Loucy (cell line): ENCODE data around the gene KRTAP9-8.
"Not testable (repeated sequence)": the region's sequence is repeated elsewhere in the genome, so short reads cannot be mapped to it uniquely, and the experiment has no call there.

Source experiments
- H2AFZ ChIP-seq: fragments of 200-600 bp; sonication (generic); 2 replicates; pipeline ENCODE4 v1.6.0; 2016; ENCODE audit warnings: antibody characterized with exemption, mild to moderate bottlenecking, low read length, moderate library complexity
- H3F3A ChIP-seq: fragments of 200-600 bp; 2 replicates; pipeline ENCODE4 v1.6.0; 2016; ENCODE audit warnings: antibody characterized with exemption, low read depth, mild to moderate bottlenecking
- H3K27me3 ChIP-seq: fragments of 200-600 bp; sonication (generic); 2 replicates; pipeline ENCODE4 v1.6.1; 2014; ENCODE audit warnings: low read length, mild to moderate bottlenecking; ENCODE audit not compliant: insufficient read depth, poor library complexity, severe bottlenecking
- H3K36me3 ChIP-seq: fragments of 200-600 bp; sonication (generic); 2 replicates; pipeline ENCODE4 v1.6.1; 2016; ENCODE audit warnings: low read length; ENCODE audit not compliant: insufficient read depth
- H3K4me1 ChIP-seq: fragments of 200-600 bp; sonication (generic); 2 replicates; pipeline ENCODE4 v1.5.1; 2014; ENCODE audit warnings: low read length, mild to moderate bottlenecking; ENCODE audit not compliant: insufficient read depth, poor library complexity, severe bottlenecking
- H3K4me2 ChIP-seq: fragments of 200-600 bp; sonication (generic); 2 replicates; pipeline ENCODE4 v1.6.0; 2014; ENCODE audit warnings: antibody characterized with exemption, low read length, low read depth, mild to moderate bottlenecking; ENCODE audit not compliant: poor library complexity, severe bottlenecking
- H3K4me3 ChIP-seq: fragments of 200-600 bp; sonication (generic); 2 replicates; pipeline ENCODE4 v1.5.1; 2014; ENCODE audit warnings: low read length, mild to moderate bottlenecking, mixed read lengths; ENCODE audit not compliant: poor library complexity, severe bottlenecking
- H3K79me2 ChIP-seq: fragments of 200-600 bp; sonication (generic); 2 replicates; pipeline ENCODE4 v1.6.1; 2014; ENCODE audit warnings: low read length; ENCODE audit not compliant: insufficient read depth
- H3K9ac ChIP-seq: fragments of 200-600 bp; sonication (generic); 2 replicates; pipeline ENCODE4 v1.6.0; 2014; ENCODE audit warnings: mild to moderate bottlenecking, low read depth, low read length, moderate library complexity; ENCODE audit not compliant: poor library complexity, severe bottlenecking
- H3K9me2 ChIP-seq: fragments of 200-600 bp; sonication (generic); replicated peaks from 2 replicates; pipeline ENCODE4 v1.6.1; 2016; ENCODE audit warnings: low read depth, low read length, mixed read lengths
- H3K9me3 ChIP-seq: fragments of 200-600 bp; sonication (generic); 2 replicates; pipeline ENCODE4 v1.6.1; 2014; ENCODE audit warnings: mild to moderate bottlenecking, antibody characterized with exemption, low read length, low read depth; ENCODE audit not compliant: insufficient read depth
- H4K20me1 ChIP-seq: fragments of 200-600 bp; sonication (generic); 2 replicates; pipeline ENCODE4 v1.6.0; 2014; ENCODE audit warnings: antibody characterized with exemption, low read length, mild to moderate bottlenecking; ENCODE audit not compliant: insufficient read depth, poor library complexity, severe bottlenecking
- CTCF ChIP-seq: fragments of 200-600 bp; sonication (generic); conservative IDR thresholded peaks from 2 replicates; pipeline ENCODE4 v1.5.1; 2014; ENCODE audit warnings: mild to moderate bottlenecking, antibody characterized with exemption, low read length
- EZH2phosphoT487 ChIP-seq: fragments of 200-600 bp; IDR thresholded peaks from 2 replicates; pipeline ENCODE4 v1.6.1; 2018; ENCODE audit warnings: antibody characterized with exemption, mild to moderate bottlenecking, moderate library complexity, borderline replicate concordance

KRTAP9-8 gene, protein sequence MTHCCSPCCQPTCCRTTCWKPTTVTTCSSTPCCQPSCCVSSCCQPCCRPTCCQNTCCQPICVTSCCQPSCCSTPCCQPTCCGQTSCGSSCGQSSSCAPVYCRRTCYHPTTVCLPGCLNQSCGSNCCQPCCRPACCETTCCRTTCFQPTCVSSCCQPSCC

DNA sequence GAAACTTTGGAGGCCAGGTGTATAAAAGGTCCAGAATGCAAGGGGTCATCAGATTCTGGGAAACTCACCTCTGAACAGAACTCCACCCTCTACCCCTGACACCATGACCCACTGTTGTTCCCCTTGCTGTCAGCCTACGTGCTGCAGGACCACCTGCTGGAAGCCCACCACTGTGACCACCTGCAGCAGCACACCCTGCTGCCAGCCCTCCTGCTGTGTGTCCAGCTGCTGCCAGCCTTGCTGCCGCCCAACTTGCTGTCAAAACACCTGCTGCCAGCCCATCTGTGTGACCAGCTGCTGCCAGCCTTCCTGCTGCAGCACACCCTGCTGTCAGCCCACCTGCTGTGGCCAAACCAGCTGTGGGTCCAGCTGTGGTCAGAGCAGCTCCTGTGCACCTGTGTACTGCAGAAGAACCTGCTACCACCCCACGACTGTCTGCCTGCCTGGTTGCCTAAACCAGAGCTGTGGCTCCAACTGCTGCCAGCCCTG lies at the start of gene KRTAP9-8:
KRTAP9-8 (plus strand) TSS at position 51 of the 489 bp plus-strand sequence; CDS start at position 104, 53 bp downstream.
- H3K36me3 ChIP-seq, H3K4me1 ChIP-seq, H3K9me3 ChIP-seq, H3K4me2 ChIP-seq, H3F3A ChIP-seq, H3K9me2 ChIP-seq, H3K9ac ChIP-seq, H4K20me1 ChIP-seq, H2AFZ ChIP-seq, H3K4me3 ChIP-seq, H3K79me2 ChIP-seq, H3K27me3 ChIP-seq: not testable (repeated sequence)

- not testable (repeated sequence) for H2AFZ ChIP-seq, H3K4me3 ChIP-seq, H3K4me2 ChIP-seq, H3K9me2 ChIP-seq, H3K9ac ChIP-seq, H3K79me2 ChIP-seq, H3K9me3 ChIP-seq, H3K4me1 ChIP-seq, H3F3A ChIP-seq, H4K20me1 ChIP-seq, H3K36me3 ChIP-seq, H3K27me3 ChIP-seq
These were observed 47.9 kb upstream of the KRTAP9-8 start, which contains the start of gene KRTAP9-1 for GRCh38 chr17:41189837-41190318. Gene KRTAP9-1, plus strand, starts transcription at chr17:41189887. Its CDS starts 0 bp downstream, at chr17:41189887.

- Histone ChIP-seq H3K4me3 (no peak overlapping the region), H3K9me3 (no peaks in the 10 kb centered on the region), H3K4me1 (no peaks in the 10 kb centered on the region), H3K36me3 (no peaks in the 10 kb centered on the region), H4K20me1 (no peaks in the 10 kb centered on the region), H3K4me2 (no peak overlapping the region), H3K9ac (no peak overlapping the region), H3F3A (no peaks in the 10 kb centered on the region), H3K79me2 (no peaks in the 10 kb centered on the region), H3K27me3 (no peaks in the 10 kb centered on the region), H3K9me2 (no peaks in the 10 kb centered on the region), H2AFZ (no peak overlapping the region)
- no peak for TF ChIP-seq CTCF
- no peak for TF ChIP-seq EZH2phosphoT487
These were observed 47.5 kb upstream of the KRTAP9-8 start for GRCh38 chr17:41190328-41190727.

DNA sequence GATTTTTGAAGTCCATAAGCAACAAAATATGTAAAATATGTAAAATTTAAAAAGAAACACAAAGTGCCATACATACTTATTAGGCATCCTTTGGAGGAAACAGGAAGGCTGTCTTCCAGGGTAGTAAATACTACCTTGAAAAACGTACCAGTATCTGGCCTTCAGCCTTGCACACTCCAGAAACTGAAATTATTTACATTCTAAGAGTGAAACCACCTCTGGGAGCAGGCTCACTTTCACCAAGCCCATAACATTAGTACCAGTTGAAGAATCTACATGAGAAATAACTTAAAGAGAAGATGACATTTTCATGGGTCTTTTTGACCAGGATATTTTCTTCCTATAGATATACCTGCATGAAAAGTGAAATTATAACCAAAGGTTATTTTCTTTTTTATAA lies 41.7 kb upstream of the KRTAP9-8 start:
- Histone ChIP-seq H3F3A (no peaks in the 10 kb centered on the region), H3K9ac (no peak overlapping the region), H3K9me2 (no peaks in the 10 kb centered on the region), H3K4me3 (no peak overlapping the region), H3K9me3 (no peaks in the 10 kb centered on the region), H3K79me2 (no peaks in the 10 kb centered on the region), H3K4me2 (no peak overlapping the region), H3K27me3 (no peaks in the 10 kb centered on the region), H4K20me1 (no peaks in the 10 kb centered on the region), H3K4me1 (no peaks in the 10 kb centered on the region), H2AFZ (no peak overlapping the region), H3K36me3 (no peaks in the 10 kb centered on the region)
- no peak for TF ChIP-seq EZH2phosphoT487
- TF ChIP-seq CTCF, result no peak
